Endodermal cell (in vitro differentiated cells): ENCODE measurements around the gene FTO. TPM values are rescaled to one million over a fixed set of nuclear protein-coding genes. Genes with fewer than 3 reads are reported as not detected.

ENCODE experiments used
- DNase-seq: peaks from one replicate; pipeline ENCODE4 v3.0.0-alpha.2; 2017
- H3K27ac ChIP-seq: 2 replicates; pipeline ENCODE4 v1.5.1; 2013; ENCODE audit warnings: mild to moderate bottlenecking, low read depth, low read length, moderate library complexity
- H3K27me3 ChIP-seq: 2 replicates; pipeline ENCODE4 v1.6.1; 2013; ENCODE audit warnings: mild to moderate bottlenecking, low read length, moderate library complexity; ENCODE audit not compliant: insufficient read depth, control insufficient read depth, poor library complexity, severe bottlenecking
- H3K36me3 ChIP-seq: 2 replicates; pipeline ENCODE4 v1.7.0; 2013; ENCODE audit warnings: mild to moderate bottlenecking, low read length, moderate library complexity; ENCODE audit not compliant: control insufficient read depth, insufficient read depth
- H3K4me1 ChIP-seq: one replicate; pipeline ENCODE4 v1.7.0; 2013; ENCODE audit warnings: low read length; ENCODE audit not compliant: control insufficient read depth, insufficient read depth
- H3K4me3 ChIP-seq: 2 replicates; pipeline ENCODE4 v1.5.1; 2013; ENCODE audit warnings: mild to moderate bottlenecking, low read length, moderate library complexity
- H3K9ac ChIP-seq: 2 replicates; pipeline ENCODE4 v1.6.1; 2013; ENCODE audit warnings: mild to moderate bottlenecking, low read length, moderate library complexity; ENCODE audit not compliant: poor library complexity, severe bottlenecking; ENCODE audit errors: extremely low read depth
- H3K9me3 ChIP-seq: 2 replicates; pipeline ENCODE4 v1.6.1; 2013; ENCODE audit warnings: mild to moderate bottlenecking, low read length, moderate library complexity; ENCODE audit not compliant: control insufficient read depth
- H3K27ac Mint-ChIP-seq: 2 replicates; pipeline ENCODE4 v1.8.0; 2020; ENCODE audit warnings: mixed read lengths
- H3K27me3 Mint-ChIP-seq: 2 replicates; pipeline ENCODE4 v1.8.0; 2021; ENCODE audit warnings: mild to moderate bottlenecking, mixed read lengths; ENCODE audit not compliant: insufficient read depth
- H3K36me3 Mint-ChIP-seq: 2 replicates; pipeline ENCODE4 v1.8.0; 2020; ENCODE audit warnings: low read depth, mixed read lengths
- H3K4me1 Mint-ChIP-seq: 2 replicates; pipeline ENCODE4 v1.8.0; 2020; ENCODE audit warnings: mixed read lengths
- H3K4me3 Mint-ChIP-seq: 2 replicates; pipeline ENCODE4 v1.8.0; 2020; ENCODE audit warnings: mild to moderate bottlenecking, moderate library complexity, mixed read lengths
- H3K9me3 Mint-ChIP-seq: 2 replicates; pipeline ENCODE4 v1.8.0; 2020; ENCODE audit warnings: mild to moderate bottlenecking, mixed read lengths
- CTCF ChIP-seq: fragments of 200-600 bp; sonication (generic); conservative IDR thresholded peaks from 2 replicates; pipeline ENCODE4 v1.5.0; 2021; ENCODE audit warnings: antibody characterized with exemption, mild to moderate bottlenecking
- WGBS, 2 experiments: methylation state at CpG; one replicate each; pipeline versions ENCODE4 v1.1.5 to v1.1.7; 2013; ENCODE audit warnings: missing lambda C conversion rate in 2 of 2, mixed read lengths in 1 of 2; ENCODE audit not compliant: insufficient coverage in 1 of 2, insufficient read length in 1 of 2; 5-methylcytosine and 5-hydroxymethylcytosine counted together
- total RNA-seq, 2 donors: library from RNA; stranded (reverse); fragmentation: NEBNext Ultra II Directional in 1 of 2; extraction: Animal tissue kit (Norgen Biotek cat#: 25700) in 1 of 2; gene quantifications; 2 replicates in 1 of 2; 3 replicates in 1 of 2; pipeline ENCODE4 v1.2.1, GENCODE V29; 2021

The FTO gene
- total RNA-seq, 2 donors from 2014 or later, result 80.3 to 102 TPM

GRCh38 chr16:53911513-53911912, 207.6 kb downstream of the FTO start:
- Mint-ChIP-seq H3K27me3 (no peaks in the 10 kb centered on the region), H3K4me3 (no peak overlapping the region), H3K27ac (no peak overlapping the region), H3K36me3 (no peaks in the 10 kb centered on the region), H3K9me3 (no peaks in the 10 kb centered on the region), H3K4me1 (peaks cover 8% of the 10 kb centered on the region)
- Histone ChIP-seq H3K27me3 (no peaks in the 10 kb centered on the region), H3K36me3 (no peaks in the 10 kb centered on the region), H3K4me1 (peaks cover 4% of the 10 kb centered on the region), H3K27ac (no peak overlapping the region), H3K9ac (no peak overlapping the region), H3K9me3 (no peaks in the 10 kb centered on the region), H3K4me3 (no peak overlapping the region)
- peak; percentile 28 for TF ChIP-seq CTCF
- no peak for DNase-seq
- 86 to 94% methylated on average over 2 of the region's 2 CpGs for WGBS, 2 experiments

GRCh38 chr16:53912155-53912554, 208.2 kb downstream of the FTO start:
- H3K27ac Mint-ChIP-seq, result no peak overlapping the region
- TF ChIP-seq CTCF, result no peak
- no peaks in the 10 kb centered on the region for H3K9me3 Mint-ChIP-seq
- no peaks in the 10 kb centered on the region for H3K27me3 ChIP-seq
- no peak overlapping the region for H3K4me3 Mint-ChIP-seq
- H3K9me3 ChIP-seq, result no peaks in the 10 kb centered on the region
- H3K4me1 ChIP-seq, result peaks cover 4% of the 10 kb centered on the region
- 100% methylated on average over 2 of the region's 2 CpGs; no CpG with 5 or more reads in 1 of the 2 experiments for WGBS, 2 experiments
- no peaks in the 10 kb centered on the region for H3K36me3 Mint-ChIP-seq
- H3K9ac ChIP-seq, result no peak overlapping the region
- peaks cover 8% of the 10 kb centered on the region for H3K4me1 Mint-ChIP-seq
- no peak for DNase-seq
- no peak overlapping the region for H3K27ac ChIP-seq
- no peaks in the 10 kb centered on the region for H3K27me3 Mint-ChIP-seq
- H3K36me3 ChIP-seq, result no peaks in the 10 kb centered on the region
- no peak overlapping the region for H3K4me3 ChIP-seq

GRCh38 chr16:53913099-53913870, 209.3 kb downstream of the FTO start:
- WGBS, 2 experiments, result 91 to 93% methylated on average over 4 to 7 of the region's 7 CpGs
- Mint-ChIP-seq H3K36me3 (no peaks in the 10 kb centered on the region), H3K4me1 (peaks cover 8% of the 10 kb centered on the region), H3K9me3 (no peaks in the 10 kb centered on the region), H3K27ac (no peak overlapping the region), H3K4me3 (no peak overlapping the region), H3K27me3 (no peaks in the 10 kb centered on the region)
- H3K9me3 ChIP-seq, result no peaks in the 10 kb centered on the region
- DNase-seq, result no peak
- no peak for TF ChIP-seq CTCF
- no peak overlapping the region for H3K9ac ChIP-seq
- peak overlapping the region; percentile 97 for H3K27ac ChIP-seq
- no peak overlapping the region for H3K4me3 ChIP-seq
- H3K36me3 ChIP-seq, result no peaks in the 10 kb centered on the region
- no peaks in the 10 kb centered on the region for H3K27me3 ChIP-seq
- H3K4me1 ChIP-seq, result peaks cover 4% of the 10 kb centered on the region
